BLaER1 (cell line): ENCODE measurements around the gene YKT6.

ENCODE experiments used
- H3K27ac ChIP-seq: shearing (Covaris generic); formaldehyde crosslinking; 2 replicates; pipeline ENCODE4 v1.8.1; 2022
- H3K27me3 ChIP-seq: shearing (Covaris generic); formaldehyde crosslinking; 2 replicates; pipeline ENCODE4 v1.8.1; 2022
- H3K36me3 ChIP-seq: shearing (Covaris generic); formaldehyde crosslinking; 2 replicates; pipeline ENCODE4 v1.8.1; 2022
- H3K4me1 ChIP-seq: shearing (Covaris generic); formaldehyde crosslinking; 2 replicates; pipeline ENCODE4 v1.8.1; 2022
- H3K4me2 ChIP-seq: shearing (Covaris generic); formaldehyde crosslinking; 2 replicates; pipeline ENCODE4 v1.8.1; 2022
- H3K4me3 ChIP-seq: shearing (Covaris generic); formaldehyde crosslinking; 2 replicates; pipeline ENCODE4 v1.8.1; 2022
- H3K9ac ChIP-seq: shearing (Covaris generic); formaldehyde crosslinking; 2 replicates; pipeline ENCODE4 v1.8.1; 2022
- H3K9me3 ChIP-seq: shearing (Covaris generic); formaldehyde crosslinking; 2 replicates; pipeline ENCODE4 v1.8.1; 2022
- H4K20me1 ChIP-seq: shearing (Covaris generic); formaldehyde crosslinking; 2 replicates; pipeline ENCODE4 v1.8.1; 2022
- Cebpa-rat ChIP-seq: shearing (Covaris generic); IDR thresholded peaks from 2 replicates; pipeline ENCODE4 v1.8.1; 2022

Gene YKT6

GRCh38 chr7:44200699-44201461 lies at the start of gene YKT6:
Gene YKT6, plus strand, starts transcription at chr7:44200978. Its CDS starts 158 bp downstream, at chr7:44201136.
- H3K9me3 ChIP-seq: no peaks in the 10 kb centered on the region
- peak within 1 kb of the TSS; percentile 83 for H3K27ac ChIP-seq
- H3K4me1 ChIP-seq: peaks cover 31% of the 10 kb centered on the region
- peaks cover 32% of the 10 kb centered on the region for H3K36me3 ChIP-seq
- H3K9ac ChIP-seq: peak within 1 kb of the TSS; percentile 86
- H3K4me3 ChIP-seq: peak within 1 kb of the TSS; percentile 85
- H4K20me1 ChIP-seq: peaks cover 41% of the 10 kb centered on the region
- H3K4me2 ChIP-seq: peak within 1 kb of the TSS; percentile 90
- TF ChIP-seq Cebpa-rat: no peak
- no peaks in the 10 kb centered on the region for H3K27me3 ChIP-seq

- no peak overlapping the region for H3K27ac ChIP-seq
- H3K27me3 ChIP-seq: no peaks in the 10 kb centered on the region
- no peaks in the 10 kb centered on the region for H3K4me1 ChIP-seq
- no peaks in the 10 kb centered on the region for H3K36me3 ChIP-seq
- H4K20me1 ChIP-seq: no peaks in the 10 kb centered on the region
- no peaks in the 10 kb centered on the region for H3K9me3 ChIP-seq
- TF ChIP-seq Cebpa-rat: no peak
- no peak overlapping the region for H3K4me2 ChIP-seq
- no peak overlapping the region for H3K9ac ChIP-seq
- H3K4me3 ChIP-seq: no peak overlapping the region
Observed at GRCh38 chr7:44151956-44152355, 48.8 kb upstream of the YKT6 start.

- no peak overlapping the region for H3K27ac ChIP-seq
- no peaks in the 10 kb centered on the region for H3K9me3 ChIP-seq
- H3K36me3 ChIP-seq: no peaks in the 10 kb centered on the region
- no peak overlapping the region for H3K4me2 ChIP-seq
- no peak overlapping the region for H3K4me3 ChIP-seq
- H3K4me1 ChIP-seq: no peaks in the 10 kb centered on the region
- H3K27me3 ChIP-seq: no peaks in the 10 kb centered on the region
- no peaks in the 10 kb centered on the region for H4K20me1 ChIP-seq
- no peak for TF ChIP-seq Cebpa-rat
- H3K9ac ChIP-seq: no peak overlapping the region
Observed at GRCh38 chr7:44152971-44153947, 47.5 kb upstream of the YKT6 start.

GRCh38 chr7:44153948-44154335 lies 46.8 kb upstream of the YKT6 start:
- Histone ChIP-seq H4K20me1 (no peaks in the 10 kb centered on the region), H3K27ac (no peak overlapping the region), H3K9me3 (no peaks in the 10 kb centered on the region), H3K4me2 (no peak overlapping the region), H3K9ac (no peak overlapping the region), H3K27me3 (no peaks in the 10 kb centered on the region), H3K4me3 (no peak overlapping the region), H3K4me1 (no peaks in the 10 kb centered on the region), H3K36me3 (no peaks in the 10 kb centered on the region)
- no peak for TF ChIP-seq Cebpa-rat

GRCh38 chr7:44154703-44155102 lies 46.1 kb upstream of the YKT6 start:
- Histone ChIP-seq H3K4me3 (no peak overlapping the region), H4K20me1 (no peaks in the 10 kb centered on the region), H3K27me3 (no peaks in the 10 kb centered on the region), H3K9ac (no peak overlapping the region), H3K4me2 (no peak overlapping the region), H3K4me1 (no peaks in the 10 kb centered on the region), H3K27ac (no peak overlapping the region), H3K9me3 (no peaks in the 10 kb centered on the region), H3K36me3 (no peaks in the 10 kb centered on the region)
- no peak for TF ChIP-seq Cebpa-rat

- H4K20me1 ChIP-seq: no peaks in the 10 kb centered on the region
- H3K4me3 ChIP-seq: no peak overlapping the region
- no peak overlapping the region for H3K4me2 ChIP-seq
- no peak overlapping the region for H3K9ac ChIP-seq
- no peak overlapping the region for H3K27ac ChIP-seq
- no peaks in the 10 kb centered on the region for H3K36me3 ChIP-seq
- H3K27me3 ChIP-seq: no peaks in the 10 kb centered on the region
- no peaks in the 10 kb centered on the region for H3K9me3 ChIP-seq
- H3K4me1 ChIP-seq: no peaks in the 10 kb centered on the region
- TF ChIP-seq Cebpa-rat: no peak
Observed at GRCh38 chr7:44155191-44156185, 45.3 kb upstream of the YKT6 start.

GRCh38 chr7:44156453-44157010 lies 44.2 kb upstream of the YKT6 start:
- Histone ChIP-seq H3K9me3 (no peaks in the 10 kb centered on the region), H3K4me1 (no peaks in the 10 kb centered on the region), H4K20me1 (no peaks in the 10 kb centered on the region), H3K27ac (no peak overlapping the region), H3K4me2 (no peak overlapping the region), H3K9ac (no peak overlapping the region), H3K27me3 (no peaks in the 10 kb centered on the region), H3K4me3 (no peak overlapping the region), H3K36me3 (no peaks in the 10 kb centered on the region)
- TF ChIP-seq Cebpa-rat: no peak

GRCh38 chr7:44157116-44158080 lies 43.4 kb upstream of the YKT6 start:
- Histone ChIP-seq H3K4me3 (no peak overlapping the region), H3K36me3 (no peaks in the 10 kb centered on the region), H3K27me3 (no peaks in the 10 kb centered on the region), H3K4me2 (no peak overlapping the region), H4K20me1 (no peaks in the 10 kb centered on the region), H3K9me3 (no peaks in the 10 kb centered on the region), H3K27ac (no peak overlapping the region), H3K9ac (no peak overlapping the region), H3K4me1 (no peaks in the 10 kb centered on the region)
- no peak for TF ChIP-seq Cebpa-rat
